ENCODE measurements around the gene DKK2. TPM values are rescaled to one million over a fixed set of nuclear protein-coding genes. Genes with fewer than 3 reads are reported as not detected.

The DKK2 gene
- total RNA-seq, 1 experiment from 2014 or later = not detected

- H3K4me1 Mint-ChIP-seq = 0 out of 2 replicates have a peak, but pooled peaks cover 2% of the 10 kb centered on the region
- no peak overlapping the region for H3K27ac Mint-ChIP-seq
- ChIA-PET POLR2A (no interaction called here), CTCF (no interaction called here)
- DNase-seq (ENCODE audit: low spot score) = no peak
- peaks cover 4% of the 10 kb centered on the region for H3K9me3 Mint-ChIP-seq
- no peaks in the 10 kb centered on the region for H3K27me3 Mint-ChIP-seq (ENCODE audit: low read depth)
- no peaks in the 10 kb centered on the region for H3K36me3 Mint-ChIP-seq
- no peak for ATAC-seq
- H3K4me3 Mint-ChIP-seq = no peak overlapping the region
- TF ChIP-seq TP53 (CRISPR knock-in tag; IDR thresholded peaks at IDR 0.05) (no peak), RELA (CRISPR knock-in tag; IDR thresholded peaks at IDR 0.05; ENCODE audit: borderline replicate concordance) (no peak), KAT7 (CRISPR knock-in tag; IDR thresholded peaks at IDR 0.05; ENCODE audit: borderline replicate concordance) (no peak), FOXP4 (CRISPR knock-in tag; IDR thresholded peaks at IDR 0.05) (no peak)
Measured at GRCh38 chr4:107006218-107006617, 29.9 kb downstream of the DKK2 start.

- ChIA-PET CTCF (interaction anchor here (0.6 kb wide), 1 partner anchor 1134 kb away, joined by 3 read pairs; no protein-coding TSS in a partner anchor), POLR2A (no interaction called here)
- DNase-seq (ENCODE audit: low spot score) (no peak), ATAC-seq (no peak)
- no peak overlapping the region for H3K27ac Mint-ChIP-seq
- H3K4me1 Mint-ChIP-seq = peaks cover 14% of the 10 kb centered on the region
- H3K9me3 Mint-ChIP-seq = no peaks in the 10 kb centered on the region
- H3K27me3 Mint-ChIP-seq (ENCODE audit: low read depth) = no peaks in the 10 kb centered on the region; the same call in 1 of the 2 replicates
- TF ChIP-seq ZNF512 (CRISPR knock-in tag; IDR thresholded peaks at IDR 0.05; ENCODE audit: borderline replicate concordance) = no peak
- TF ChIP-seq NR2C2 (CRISPR knock-in tag; IDR thresholded peaks at IDR 0.05) = no peak
- no peak for TF ChIP-seq ATF6 (CRISPR knock-in tag; IDR thresholded peaks at IDR 0.05)
- TF ChIP-seq SOX15 (CRISPR knock-in tag; IDR thresholded peaks at IDR 0.05) = no peak
- no peak for TF ChIP-seq NFE2L1 (CRISPR knock-in tag; IDR thresholded peaks at IDR 0.05)
- no peak for TF ChIP-seq SP1 (CRISPR knock-in tag; conservative IDR thresholded peaks at IDR 0.05)
- no peak for TF ChIP-seq CREM (CRISPR knock-in tag; IDR thresholded peaks at IDR 0.05)
- TF ChIP-seq RORB (CRISPR knock-in tag; IDR thresholded peaks at IDR 0.05) = no peak
- no peak for TF ChIP-seq ZNF317 (CRISPR knock-in tag; IDR thresholded peaks at IDR 0.05; ENCODE audit: borderline replicate concordance, low read depth)
- no peak for TF ChIP-seq AR (CRISPR knock-in tag; IDR thresholded peaks at IDR 0.05)
- TF ChIP-seq HMGA2 (CRISPR knock-in tag; IDR thresholded peaks at IDR 0.05) = no peak
- H3K36me3 Mint-ChIP-seq = no peaks in the 10 kb centered on the region
- H3K4me3 Mint-ChIP-seq = no peak overlapping the region
Measured at GRCh38 chr4:106996490-106996889, 39.6 kb downstream of the DKK2 start.

- no peaks in the 10 kb centered on the region; the same call in 1 of the 2 replicates for H3K27me3 Mint-ChIP-seq (ENCODE audit: low read depth)
- CTCF ChIA-PET = no interaction called here
- H3K9me3 Mint-ChIP-seq = no peaks in the 10 kb centered on the region
Measured at GRCh38 chr4:106993827-106994226, 42.3 kb downstream of the DKK2 start.

More at GRCh38 chr4:106993827-106994226, 42.3 kb downstream of the DKK2 start:
- peaks cover 14% of the 10 kb centered on the region for H3K4me1 Mint-ChIP-seq
- no peaks in the 10 kb centered on the region for H3K36me3 Mint-ChIP-seq
- no peak for DNase-seq (ENCODE audit: low spot score)
- ATAC-seq = no peak
- H3K4me3 Mint-ChIP-seq = no peak overlapping the region
- no peak overlapping the region for H3K27ac Mint-ChIP-seq
- TF ChIP-seq ETV6 (CRISPR knock-in tag; IDR thresholded peaks at IDR 0.05) = no peak
- TF ChIP-seq ZNF263 (CRISPR knock-in tag; IDR thresholded peaks at IDR 0.05; ENCODE audit: low read depth) = no peak
- TF ChIP-seq USF1 (CRISPR knock-in tag; IDR thresholded peaks at IDR 0.05) = no peak
- TF ChIP-seq FOXJ3 (CRISPR knock-in tag; IDR thresholded peaks at IDR 0.05; ENCODE audit: borderline replicate concordance) = no peak
- no peak for TF ChIP-seq ZNF232 (CRISPR knock-in tag; IDR thresholded peaks at IDR 0.05)
- TF ChIP-seq NR2C2 (CRISPR knock-in tag; IDR thresholded peaks at IDR 0.05) = no peak
- no peak for TF ChIP-seq ZNF423 (CRISPR knock-in tag; IDR thresholded peaks at IDR 0.05)
- TF ChIP-seq JUN (CRISPR knock-in tag; IDR thresholded peaks at IDR 0.05) = no peak
- POLR2A ChIA-PET = no interaction called here

All from WTC11 (cell line).